IPS-18a (cell line): ENCODE results near the gene UBE2D1.
"Not testable (repeated sequence)": the region's sequence is repeated elsewhere in the genome, so short reads cannot be mapped to it uniquely, and the experiment has no call there.

ENCODE experiments used
- H3K27ac ChIP-seq: one replicate; pipeline ENCODE4 v1.5.1; 2013; ENCODE audit warnings: low read length
- H3K27me3 ChIP-seq: one replicate; pipeline ENCODE4 v1.6.1; 2013; ENCODE audit warnings: mild to moderate bottlenecking, low read length; ENCODE audit not compliant: control insufficient read depth, insufficient read depth
- H3K36me3 ChIP-seq: one replicate; pipeline ENCODE4 v1.6.1; 2013; ENCODE audit warnings: low read depth, low read length; ENCODE audit not compliant: control insufficient read depth
- H3K4me1 ChIP-seq: one replicate; pipeline ENCODE4 v1.6.1; 2013; ENCODE audit warnings: low read depth, low read length; ENCODE audit not compliant: control insufficient read depth
- H3K4me3 ChIP-seq: one replicate; pipeline ENCODE4 v1.5.1; 2013; ENCODE audit warnings: low read length
- H3K9ac ChIP-seq: one replicate; pipeline ENCODE4 v1.6.1; 2013; ENCODE audit warnings: mild to moderate bottlenecking, low read length, moderate library complexity
- H3K9me3 ChIP-seq: one replicate; pipeline ENCODE4 v1.6.1; 2013; ENCODE audit warnings: low read depth, low read length; ENCODE audit not compliant: control insufficient read depth

UBE2D1 gene

GRCh38 chr10:58415757-58416156 is 81.0 kb downstream of the UBE2D1 start:
- Histone ChIP-seq H3K27me3 (no peaks in the 10 kb centered on the region), H3K9me3 (no peaks in the 10 kb centered on the region), H3K27ac (no peak overlapping the region), H3K4me1 (no peaks in the 10 kb centered on the region), H3K4me3 (no peak overlapping the region), H3K36me3 (no peaks in the 10 kb centered on the region), H3K9ac (no peak overlapping the region)

GRCh38 chr10:58417902-58418301 is 83.1 kb downstream of the UBE2D1 start:
- not testable (repeated sequence) for H3K27ac ChIP-seq, H3K4me1 ChIP-seq, H3K36me3 ChIP-seq, H3K27me3 ChIP-seq, H3K9ac ChIP-seq, H3K9me3 ChIP-seq, H3K4me3 ChIP-seq
